Stimulated activated CD4-positive, alpha-beta T cell treated with anti-CD3 and anti-CD28 coated beads, Interleukin-15, amount 100 ng/mL, for 24 hours (primary cell): ENCODE data around the gene METTL9.
"Not testable (repeated sequence)": the region's sequence is repeated elsewhere in the genome, so short reads cannot be mapped to it uniquely, and the experiment has no call there.

Experiments
- DNase-seq: peaks from one replicate; pipeline ENCODE4 v3.0.0-alpha.2; 2020

The METTL9 gene

DNA sequence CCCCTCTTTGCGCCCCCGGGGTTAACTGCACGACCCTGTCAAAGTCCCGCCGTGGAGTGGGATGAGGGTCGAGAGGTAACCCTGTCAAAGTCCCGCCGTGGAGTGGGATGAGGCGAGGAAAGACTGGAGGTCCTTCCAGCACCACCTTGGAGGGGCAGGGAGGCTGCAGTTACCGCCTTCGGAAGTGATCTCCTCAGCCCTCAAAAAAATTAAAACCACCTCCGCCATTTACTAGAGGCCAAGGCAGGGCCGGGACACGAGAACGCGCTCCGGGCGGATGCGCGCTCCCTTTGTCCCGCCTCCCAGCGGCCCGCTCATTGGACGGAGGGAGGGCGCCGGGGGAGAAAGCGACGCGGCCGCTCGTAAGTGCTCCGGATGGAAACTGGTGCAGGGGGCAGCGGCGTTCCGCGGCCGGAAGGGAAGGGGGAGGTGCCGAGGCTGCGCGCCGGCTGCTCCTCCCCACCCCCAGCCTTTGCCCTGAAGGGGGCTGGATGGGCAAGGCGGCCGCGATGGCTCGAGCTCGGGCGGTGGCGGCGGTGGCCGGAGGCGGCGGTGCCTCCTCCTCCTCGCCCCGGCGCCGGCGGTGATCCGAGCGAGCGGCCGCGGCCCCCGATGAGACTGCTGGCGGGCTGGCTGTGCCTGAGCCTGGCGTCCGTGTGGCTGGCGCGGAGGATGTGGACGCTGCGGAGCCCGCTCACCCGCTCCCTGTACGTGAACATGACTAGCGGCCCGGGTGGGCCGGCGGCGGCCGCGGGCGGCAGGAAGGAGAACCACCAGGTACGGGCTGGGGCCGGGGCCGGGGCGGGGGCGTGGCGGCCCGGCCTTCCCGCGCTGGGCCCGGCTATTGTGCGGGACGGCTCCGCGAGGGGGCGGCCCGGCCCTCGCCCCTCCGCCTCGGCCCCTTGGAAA is at the start of gene METTL9:
Gene METTL9, plus strand, starts transcription at position 456 of the 909 bp plus-strand sequence. Its CDS starts 157 bp downstream, at position 613.
- peak; percentile 95 for DNase-seq

DNA sequence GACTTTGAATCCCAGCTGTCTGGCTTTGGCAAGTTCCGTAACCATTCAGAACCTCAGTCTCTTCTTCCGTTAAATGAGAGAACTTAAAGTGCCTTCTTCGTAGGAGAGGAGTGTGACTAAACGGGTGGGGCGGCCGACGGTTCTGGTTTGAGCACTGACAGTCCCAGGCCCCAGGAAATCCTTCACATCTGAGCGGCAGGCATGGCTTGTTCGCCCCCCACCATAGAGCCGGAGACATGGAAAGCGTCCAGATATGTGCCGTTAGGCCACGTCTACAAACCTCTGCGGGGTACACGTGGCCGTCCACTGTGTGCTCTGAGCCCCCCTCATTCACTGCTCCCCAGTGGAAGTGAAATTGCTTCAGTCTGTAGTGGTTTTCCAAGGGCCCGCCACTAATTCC is 49.4 kb upstream of the METTL9 start:
- not testable (repeated sequence) for DNase-seq

DNA sequence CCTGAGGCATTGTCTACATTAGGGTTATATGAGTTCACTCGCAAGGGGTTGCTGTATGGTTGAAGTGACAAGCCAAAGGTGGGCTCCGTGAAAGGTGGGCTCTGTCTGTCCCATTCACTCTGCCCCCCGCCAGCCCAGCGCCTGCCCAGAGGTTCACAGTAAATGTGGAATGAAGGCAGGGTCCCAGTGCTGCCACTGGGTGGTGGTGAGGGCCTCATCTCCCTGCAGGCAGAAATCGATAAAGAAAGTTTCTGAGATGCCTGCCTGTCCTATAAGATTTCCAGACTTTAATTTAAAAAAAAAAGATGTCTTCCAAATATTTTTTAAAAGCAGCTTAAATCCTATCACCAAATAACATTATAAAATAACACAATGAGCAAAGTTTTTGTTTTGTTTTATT is 48.9 kb upstream of the METTL9 start:
- not testable (repeated sequence) for DNase-seq

DNA sequence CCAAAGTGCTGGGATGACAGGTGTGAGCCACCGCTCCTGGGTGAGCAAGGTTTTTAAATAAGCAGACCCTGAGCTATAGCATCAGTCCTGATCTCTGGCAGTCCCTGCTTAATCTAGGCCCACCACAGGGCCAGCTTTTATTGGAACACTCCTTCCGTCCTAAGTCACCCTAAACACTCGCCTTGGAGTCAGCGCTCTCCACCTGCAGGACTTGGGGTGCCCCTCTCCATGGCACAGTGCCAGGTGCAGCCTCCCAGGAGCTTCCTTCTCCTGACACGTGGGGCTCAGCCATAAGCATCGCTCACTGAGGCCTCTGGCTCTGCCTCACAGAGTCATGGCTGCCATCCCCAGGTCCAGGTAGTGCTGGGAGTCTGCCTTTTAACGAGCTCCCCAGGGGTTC is 48.3 kb upstream of the METTL9 start:
- DNase-seq = not testable (repeated sequence)

DNA sequence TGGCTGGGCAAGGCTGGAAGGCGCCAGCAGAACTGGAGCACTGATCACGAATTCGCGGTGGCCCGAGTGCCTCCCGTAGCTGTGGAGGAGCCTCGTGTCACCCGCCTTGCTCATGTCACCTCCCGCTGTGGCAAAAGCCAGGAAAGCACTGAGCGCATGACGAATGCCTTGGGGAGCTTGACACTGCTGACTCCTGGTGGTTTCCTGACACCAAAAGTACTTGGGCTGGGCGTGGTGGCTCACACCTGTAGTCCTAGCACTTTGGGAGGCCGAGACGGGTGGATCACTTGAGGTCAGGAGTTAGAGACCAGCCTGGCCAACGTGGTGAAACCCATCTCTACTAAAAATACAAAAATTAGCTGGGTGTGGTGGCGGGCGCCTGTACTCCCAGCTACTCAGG is 47.8 kb upstream of the METTL9 start:
- not testable (repeated sequence) for DNase-seq

DNA sequence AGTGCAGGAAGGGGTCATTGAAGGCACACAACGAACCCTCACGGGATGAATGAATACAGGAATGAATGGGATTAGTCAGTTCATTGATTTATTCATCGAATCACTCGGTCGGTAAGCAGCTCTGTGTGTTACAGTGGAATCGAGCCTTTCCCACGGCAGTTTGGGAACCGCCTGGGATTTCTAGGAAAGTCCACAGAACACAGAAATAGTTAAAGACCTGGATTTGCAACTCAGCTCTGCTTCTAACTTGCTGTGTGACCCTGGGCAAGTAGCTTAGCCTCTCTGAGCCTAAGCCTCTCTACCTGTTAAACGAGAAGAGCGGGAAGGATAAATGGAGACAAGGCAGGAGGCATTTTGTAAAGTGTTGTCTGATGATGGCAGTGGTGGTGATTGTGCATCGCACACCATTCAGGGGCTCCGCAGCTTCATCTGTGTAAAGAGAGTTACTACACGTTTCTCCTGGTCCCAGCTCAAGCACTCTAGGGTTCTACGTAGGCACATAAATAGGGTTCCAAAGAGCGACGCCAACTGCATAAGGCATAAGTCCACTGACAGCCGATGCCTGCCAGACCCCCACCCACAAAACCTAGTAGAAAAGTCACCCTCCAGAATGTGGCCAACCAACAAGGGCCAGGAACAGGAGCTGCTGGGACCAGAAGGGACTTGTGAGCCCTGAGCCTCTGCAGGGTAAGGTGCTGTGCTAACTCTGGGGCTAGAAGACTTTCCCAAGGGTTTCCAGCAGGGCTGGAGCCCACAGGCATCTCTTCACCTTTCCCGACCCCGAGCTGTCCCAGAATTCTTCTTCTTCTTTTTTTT is 45.7 kb upstream of the METTL9 start:
- DNase-seq = not testable (repeated sequence)

DNA sequence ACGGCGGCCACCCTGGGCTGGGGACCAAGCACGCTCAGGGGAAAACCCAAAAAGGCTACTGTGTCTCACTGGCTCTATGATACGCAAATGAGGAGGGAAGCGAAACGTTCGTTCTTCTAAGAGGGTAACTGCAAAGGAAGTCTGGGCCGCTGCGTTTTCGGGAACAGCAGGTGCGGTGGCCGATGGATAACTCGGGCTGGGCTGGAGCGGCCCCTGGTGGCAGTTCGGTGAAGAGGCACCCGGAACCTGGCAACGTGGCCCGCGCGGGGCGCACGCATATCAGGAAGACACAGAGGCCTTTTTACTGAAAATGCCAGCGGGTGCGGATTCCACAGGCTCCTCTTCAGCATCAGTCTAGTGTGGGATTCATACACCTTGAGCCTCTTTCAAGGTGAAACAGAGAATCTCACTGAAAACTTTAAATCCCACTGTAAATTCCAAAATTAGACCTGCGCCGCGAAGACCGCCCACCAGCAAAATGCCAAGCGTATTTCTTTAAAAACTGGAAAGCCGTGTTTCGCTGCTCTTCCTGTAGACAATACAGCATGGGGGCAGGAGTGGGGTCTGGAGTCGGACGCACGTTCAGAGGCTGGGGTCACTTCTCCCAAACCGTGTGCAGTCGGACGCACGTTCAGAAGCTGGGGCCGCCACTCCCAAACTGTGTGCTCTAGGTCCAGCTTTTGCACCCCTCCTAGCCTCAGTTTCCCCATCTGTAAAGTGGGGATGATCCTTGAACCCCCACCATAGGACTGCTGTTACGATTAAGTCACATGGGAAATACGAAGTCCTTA is 44.4 kb upstream of the METTL9 start:
- peak; percentile 97 for DNase-seq

DNA sequence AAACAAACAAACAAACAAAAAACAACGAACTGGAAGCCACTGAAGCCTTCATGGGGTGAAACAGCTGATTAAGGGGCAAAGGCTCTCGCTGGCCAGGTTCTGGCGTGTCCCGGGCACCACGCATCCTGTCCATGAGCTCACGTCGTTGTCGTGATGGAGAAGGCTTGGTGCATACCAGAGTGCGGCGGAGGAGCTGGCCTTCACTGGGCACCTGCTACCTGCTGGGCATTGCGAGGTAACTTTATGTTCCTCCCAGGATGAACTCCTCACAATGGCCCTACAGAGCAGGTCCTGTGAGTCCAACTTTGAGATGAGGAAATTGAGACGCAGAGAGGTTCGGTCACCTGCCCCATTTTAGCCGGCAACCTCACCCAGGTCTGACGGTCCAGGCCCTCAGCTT is 43.8 kb upstream of the METTL9 start:
- not testable (repeated sequence) for DNase-seq

DNA sequence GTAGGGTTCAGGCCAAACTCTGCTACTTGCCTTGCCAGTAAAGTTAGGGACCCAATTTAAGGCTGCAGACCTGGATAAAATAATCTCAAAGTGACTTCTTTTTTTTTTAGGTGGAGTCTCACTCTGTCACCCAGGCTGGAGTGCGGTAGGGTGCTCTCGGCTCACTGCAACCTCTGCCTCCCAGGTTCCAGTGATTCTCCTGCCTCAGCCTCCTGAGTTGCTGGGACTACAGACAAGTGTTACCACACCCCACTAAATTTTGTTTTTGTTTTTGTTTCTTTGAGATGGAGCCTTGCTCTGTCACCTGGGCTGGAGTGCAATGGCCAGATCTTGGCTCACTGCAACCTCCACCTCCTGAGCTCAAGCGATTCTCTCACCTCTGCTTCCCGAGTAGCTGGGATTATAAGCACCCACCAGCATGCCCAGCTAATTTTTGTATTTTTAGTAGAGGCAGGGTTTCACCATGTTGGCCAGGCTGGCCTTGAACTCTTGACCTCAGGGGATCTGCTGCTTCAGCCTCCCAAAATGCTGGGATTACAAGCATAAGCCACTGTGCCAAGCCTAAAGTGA is 43.3 kb upstream of the METTL9 start:
- DNase-seq = not testable (repeated sequence)

DNA sequence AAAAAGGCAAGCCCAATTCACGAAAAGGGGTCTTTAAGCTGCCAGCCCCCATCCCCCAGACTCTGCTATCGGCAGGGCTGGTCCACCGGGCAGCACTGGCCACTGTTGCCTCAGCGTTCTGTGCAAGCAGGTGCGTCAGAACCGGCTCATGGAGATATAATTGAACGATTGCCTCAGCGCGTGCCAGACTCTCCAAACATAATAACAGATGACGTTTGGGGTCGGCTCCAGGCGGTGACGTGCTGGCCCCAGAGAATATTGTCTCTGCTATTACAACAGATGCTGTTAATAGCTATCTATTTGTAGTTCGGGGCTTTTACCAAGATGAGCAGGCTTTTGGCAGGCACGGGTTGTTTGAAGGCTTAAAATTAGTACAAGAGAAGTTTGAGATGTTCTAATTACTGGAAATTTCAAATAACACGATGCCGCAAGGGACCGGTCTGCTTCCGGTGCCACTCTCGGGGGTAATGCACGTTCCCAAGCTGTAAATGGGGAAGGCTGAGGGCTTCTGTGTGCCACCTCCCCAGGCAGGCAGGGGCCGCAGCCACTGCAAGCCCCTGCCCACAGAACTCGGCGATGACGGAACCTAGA is 42.6 kb upstream of the METTL9 start:
- not testable (repeated sequence) for DNase-seq

DNA sequence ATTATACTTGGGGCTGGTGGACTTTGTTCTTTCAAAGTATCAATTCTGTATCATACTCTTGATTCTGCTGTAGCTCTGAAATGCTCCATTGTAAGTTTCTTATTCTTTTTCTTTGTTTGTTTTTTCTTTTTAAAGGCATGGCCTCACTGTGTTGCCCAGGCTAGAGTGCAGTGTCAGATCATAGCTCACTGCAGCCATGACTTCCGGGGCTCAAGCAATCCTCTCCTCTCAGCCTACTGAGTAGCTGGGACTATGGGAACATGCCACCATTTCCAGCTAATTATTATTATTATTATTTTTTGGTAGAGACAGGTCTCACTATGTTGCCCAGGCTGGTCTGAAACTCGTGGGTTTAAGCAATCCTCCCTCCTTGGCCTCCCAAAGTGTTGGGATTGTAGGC is 38.9 kb upstream of the METTL9 start:
- DNase-seq = no peak

DNA sequence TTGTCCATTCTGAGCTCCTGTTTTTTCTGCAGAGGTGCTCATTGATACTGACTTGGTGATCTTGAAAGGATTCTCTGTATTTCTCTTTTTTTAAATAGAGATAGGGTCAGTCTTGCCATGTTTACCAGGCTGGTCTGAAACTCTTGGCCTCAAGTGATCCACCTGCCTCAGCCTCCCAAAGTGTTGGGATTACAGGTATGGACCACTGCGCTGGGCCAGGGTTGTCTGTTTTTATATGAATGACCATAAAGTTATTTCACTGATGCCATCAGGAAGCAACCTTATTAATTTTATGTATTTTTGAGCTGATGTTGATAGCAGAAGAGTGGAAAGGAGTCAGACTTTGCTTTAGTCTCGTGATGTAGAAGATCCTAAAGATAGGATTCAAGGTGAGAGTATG is 35.7 kb upstream of the METTL9 start:
- DNase-seq = no peak

DNA sequence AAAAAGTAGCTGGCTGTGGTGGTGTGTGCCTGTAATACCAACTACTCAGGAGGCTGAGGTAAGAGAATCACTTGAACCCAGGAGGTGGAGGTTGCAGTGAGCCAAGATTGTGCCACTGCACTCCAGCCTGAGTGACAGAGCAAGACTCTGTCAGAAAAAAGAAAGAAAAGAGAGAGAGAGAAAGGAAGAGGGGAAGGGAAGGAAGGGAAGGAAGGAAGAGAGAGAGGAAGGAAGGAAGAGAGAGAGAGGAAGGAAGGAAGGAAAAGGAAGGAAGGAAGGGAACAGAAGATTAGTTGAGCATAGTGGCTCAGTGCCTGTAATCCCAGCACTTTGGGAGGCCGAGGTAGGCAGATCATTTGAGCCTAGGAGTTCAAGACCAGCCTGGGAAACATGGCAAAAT is 35.0 kb upstream of the METTL9 start:
- DNase-seq = not testable (repeated sequence)

DNA sequence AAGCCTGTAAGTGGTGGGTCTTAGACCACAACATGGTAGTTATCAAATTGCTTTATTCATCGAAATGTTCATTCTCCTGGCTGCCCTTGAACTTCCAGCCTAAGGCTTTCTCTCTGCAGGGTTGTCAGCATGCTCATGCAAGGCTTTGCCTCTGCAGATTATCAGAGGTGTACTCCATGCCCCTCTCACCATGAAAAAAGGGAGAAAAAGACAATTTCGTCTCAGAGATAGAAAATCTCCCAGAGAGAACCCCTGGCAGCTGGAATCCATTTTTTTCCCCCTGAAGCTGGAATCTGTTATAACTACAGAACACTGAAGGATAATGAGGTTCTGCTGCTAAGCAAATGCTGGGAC is 33.9 kb upstream of the METTL9 start:
- no peak for DNase-seq

DNA sequence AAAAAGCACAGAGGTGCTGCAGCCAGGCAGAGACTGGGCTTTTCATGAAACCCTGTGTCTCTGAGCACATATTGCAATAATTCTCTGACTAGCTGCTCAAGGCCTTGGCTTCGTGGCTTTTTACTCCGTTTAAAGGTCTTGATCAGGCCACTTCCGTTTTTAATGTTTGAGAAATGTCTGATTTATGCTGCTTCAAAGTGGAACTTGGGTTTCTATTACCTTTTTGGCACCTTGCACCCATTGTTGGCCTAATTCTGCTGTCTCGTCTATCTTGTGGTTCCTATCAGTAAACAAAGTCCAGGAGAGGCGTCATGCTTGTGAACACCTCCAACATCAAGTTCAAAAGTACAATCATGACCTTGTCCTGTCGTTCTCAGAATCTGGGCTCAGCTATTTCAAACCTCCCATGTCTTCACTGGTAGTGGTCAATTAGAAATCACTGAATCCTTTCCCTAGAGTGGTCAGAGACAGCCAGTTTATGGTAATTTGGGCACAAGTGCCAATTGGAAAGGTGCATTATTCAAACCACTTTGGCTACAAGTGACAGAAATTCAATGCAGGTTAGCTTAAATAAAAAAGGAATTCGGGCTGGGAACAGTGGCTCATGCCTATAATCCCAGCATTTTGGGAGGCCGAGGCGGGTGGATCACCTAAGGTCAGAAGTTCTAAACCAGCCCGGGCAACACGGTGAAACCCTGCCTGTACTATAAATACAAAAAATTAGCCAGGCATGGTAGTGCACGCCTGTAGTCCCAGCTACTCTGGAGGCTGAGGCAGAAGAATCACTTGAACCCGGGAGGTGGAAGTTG is 33.3 kb upstream of the METTL9 start:
- no peak for DNase-seq

DNA sequence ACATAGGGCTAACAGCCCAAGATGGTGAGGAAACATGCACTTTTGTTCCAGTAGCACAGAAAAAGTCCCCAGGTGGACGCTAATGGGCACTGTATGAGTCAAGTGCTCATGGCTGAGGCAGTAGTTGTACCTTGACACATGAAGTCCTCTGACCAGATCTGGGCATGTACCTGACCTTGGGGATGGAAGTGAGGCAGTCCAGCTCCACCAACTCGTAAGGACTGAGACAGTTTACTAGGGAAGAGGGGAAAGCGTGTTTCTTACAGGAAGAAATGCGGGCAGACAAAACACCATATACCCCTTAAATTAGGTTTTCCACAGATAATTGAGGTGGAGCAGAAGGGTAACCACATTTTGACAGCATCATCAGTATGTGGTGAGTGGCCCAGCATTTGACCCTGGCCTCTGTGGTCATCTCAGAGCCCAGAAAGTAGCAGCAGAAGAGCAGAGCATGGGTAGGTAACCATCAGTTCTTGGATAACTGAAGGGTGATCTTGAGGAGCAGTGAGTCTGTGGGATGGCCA is 32.4 kb upstream of the METTL9 start:
- DNase-seq = no peak

DNA sequence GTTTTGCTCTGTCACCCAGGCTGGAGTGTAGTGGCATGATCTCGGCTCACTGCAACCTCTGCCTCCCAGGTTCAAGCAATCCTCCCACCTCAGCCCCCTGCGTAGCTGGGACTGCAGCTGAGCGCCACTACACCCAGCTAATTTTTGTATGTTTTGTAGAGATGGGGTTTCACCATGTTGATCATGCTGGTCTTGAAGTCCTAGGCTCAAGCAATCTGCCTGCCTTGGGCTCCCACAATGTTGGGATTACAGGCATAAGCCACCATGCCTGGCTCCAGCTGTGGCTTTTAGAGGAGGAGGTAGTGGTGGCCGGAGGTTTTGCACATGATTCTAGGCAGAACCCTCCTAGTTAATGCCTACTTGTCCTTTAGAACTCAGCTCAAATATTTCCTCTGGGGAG is 31.9 kb upstream of the METTL9 start:
- not testable (repeated sequence) for DNase-seq

DNA sequence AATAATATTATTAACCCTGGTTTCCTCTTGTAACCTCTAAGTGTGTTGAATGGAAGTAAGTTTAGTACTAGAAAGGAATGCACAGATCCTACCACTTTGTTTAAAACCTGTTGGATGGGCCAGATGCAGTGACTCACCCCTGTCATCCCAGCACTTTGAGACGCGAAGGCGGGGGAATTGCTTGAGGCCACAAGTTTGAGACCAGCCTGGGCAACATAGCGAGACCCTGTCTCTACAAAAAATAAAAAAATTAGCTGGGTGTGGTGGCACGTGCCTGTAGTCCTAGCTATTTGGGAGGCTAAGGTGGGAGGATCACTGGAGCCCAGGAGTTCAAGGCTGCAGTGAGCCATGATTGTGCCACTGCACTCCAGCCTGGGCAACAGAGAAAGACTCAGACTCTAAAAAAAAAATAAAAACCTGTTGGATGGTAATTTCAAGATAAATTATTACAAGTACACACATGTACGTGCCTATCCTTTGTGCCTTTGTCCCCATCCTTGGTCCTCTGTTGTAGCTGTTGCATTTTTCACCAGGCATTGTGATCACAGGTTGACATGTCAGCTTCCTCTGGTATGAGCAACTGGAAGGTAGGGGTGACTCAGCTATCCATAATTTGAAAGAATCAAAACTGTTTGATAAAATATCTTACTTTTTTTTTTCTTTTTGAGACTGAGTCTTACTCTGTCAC is 30.7 kb upstream of the METTL9 start:
- no peak for DNase-seq

DNA sequence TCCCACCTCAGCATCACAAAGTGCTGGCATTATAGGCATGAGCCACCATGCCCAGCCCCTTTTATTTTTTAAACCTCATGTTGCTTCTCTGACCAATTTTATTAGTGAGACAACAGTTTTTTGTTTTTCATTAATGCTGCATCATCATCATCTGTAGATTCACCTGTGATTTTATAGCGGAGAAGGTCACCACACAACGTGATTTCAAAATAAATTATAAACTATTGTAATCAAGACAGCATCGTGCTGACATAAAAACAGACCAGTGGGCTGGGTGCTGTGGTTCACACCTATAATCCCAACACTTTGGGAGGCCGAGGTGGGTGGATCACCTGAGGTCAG is 28.7 kb upstream of the METTL9 start:
- DNase-seq = no peak

DNA sequence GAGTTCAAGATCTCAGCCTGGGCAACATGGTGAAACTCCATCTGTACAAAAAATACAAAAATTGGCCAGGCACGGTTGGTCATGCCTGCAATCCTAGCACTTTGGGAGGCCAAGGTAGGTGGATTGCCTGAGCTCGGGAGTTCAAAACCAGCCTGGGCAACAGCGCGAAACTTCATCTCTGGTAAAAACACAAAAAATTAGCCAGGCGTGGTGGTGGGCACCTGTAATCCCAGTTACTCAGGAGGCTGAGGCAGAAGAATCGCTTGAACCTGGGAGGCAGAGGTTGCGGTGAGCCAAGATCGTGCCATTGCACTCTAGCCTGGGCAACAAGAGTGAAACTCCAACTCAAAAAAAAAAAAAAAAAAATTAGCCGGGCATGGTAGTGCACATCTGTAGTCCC is 25.9 kb upstream of the METTL9 start:
- not testable (repeated sequence) for DNase-seq

DNA sequence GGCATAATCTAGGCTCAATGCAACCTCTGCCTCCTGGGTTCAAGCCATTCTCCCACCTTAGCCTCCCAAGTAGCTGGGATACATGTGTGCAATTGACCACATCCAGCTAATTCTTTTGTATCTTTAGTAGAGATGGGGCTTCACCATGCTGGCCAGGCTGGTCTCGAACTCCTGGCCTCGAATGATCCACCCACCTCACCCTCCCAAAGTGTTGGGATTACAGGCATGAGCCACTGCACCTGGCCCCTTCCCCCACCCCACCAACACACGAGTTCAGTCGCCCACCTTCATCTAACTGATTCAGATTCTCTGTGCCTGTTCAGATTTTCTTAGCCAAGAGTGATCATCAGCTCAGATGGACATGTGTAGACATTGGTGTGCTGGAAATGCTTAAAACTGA is 25.0 kb upstream of the METTL9 start:
- no peak for DNase-seq
